ENCODE results near the gene PRRT1. TPM values are rescaled to one million over a fixed set of nuclear protein-coding genes. Genes with fewer than 3 reads are reported as not detected.
A peak's percentile ranks its signal among the peaks of the same experiment; 100 is the strongest.

Gene PRRT1
- total and polyA plus RNA-seq, 3 donors from 2014 or later: 4.2 to 6.2 (median 6.1) TPM

DNA sequence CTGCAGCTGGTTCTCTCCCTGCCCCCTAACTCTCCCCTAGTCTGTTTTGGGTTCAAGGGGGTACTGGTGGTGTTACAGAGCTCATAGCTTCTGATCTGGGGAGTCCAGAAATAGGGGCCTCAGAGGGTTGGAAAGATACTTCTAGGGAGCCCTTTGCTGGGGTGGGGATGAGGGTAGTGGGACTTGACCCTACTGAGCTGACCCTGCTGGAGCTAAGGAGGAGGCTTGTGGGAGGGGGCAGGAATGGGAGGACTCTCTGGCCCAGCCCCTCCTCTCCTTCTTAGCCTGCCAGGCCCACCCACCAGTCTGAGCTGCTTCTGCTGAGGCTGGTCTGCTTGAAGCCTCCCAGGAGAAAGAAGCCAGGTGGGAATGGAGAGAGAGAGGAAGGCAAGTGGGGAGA, 12.6 kb upstream of the PRRT1 start, which contains the start of gene EGFL8:
Gene EGFL8 (plus strand): TSS at position 301 of the 400 bp plus-strand sequence. CDS start 1,571 bp downstream, outside the sequence.
- peak within 1 kb of the TSS in 1 of 2 donors; percentile 36 for H3K27ac ChIP-seq
- H3K36me3 ChIP-seq (ENCODE audit: low read depth, missing control alignments): no peaks in the 10 kb centered on the region
- H3K4me1 ChIP-seq: peaks cover 8% of the 10 kb centered on the region
- intact Hi-C loops (cut with DNase I; ENCODE audit: low total_unique reads): no loop called here
- no peak for TF ChIP-seq CTCF (IDR thresholded peaks at IDR 0.05)
- H3K9me3 ChIP-seq: no peaks in the 10 kb centered on the region
- DNase-seq: no peak
- H3K27me3 ChIP-seq: no peaks in the 10 kb centered on the region
- no peak within 1 kb of the TSS for H3K4me3 ChIP-seq

DNA sequence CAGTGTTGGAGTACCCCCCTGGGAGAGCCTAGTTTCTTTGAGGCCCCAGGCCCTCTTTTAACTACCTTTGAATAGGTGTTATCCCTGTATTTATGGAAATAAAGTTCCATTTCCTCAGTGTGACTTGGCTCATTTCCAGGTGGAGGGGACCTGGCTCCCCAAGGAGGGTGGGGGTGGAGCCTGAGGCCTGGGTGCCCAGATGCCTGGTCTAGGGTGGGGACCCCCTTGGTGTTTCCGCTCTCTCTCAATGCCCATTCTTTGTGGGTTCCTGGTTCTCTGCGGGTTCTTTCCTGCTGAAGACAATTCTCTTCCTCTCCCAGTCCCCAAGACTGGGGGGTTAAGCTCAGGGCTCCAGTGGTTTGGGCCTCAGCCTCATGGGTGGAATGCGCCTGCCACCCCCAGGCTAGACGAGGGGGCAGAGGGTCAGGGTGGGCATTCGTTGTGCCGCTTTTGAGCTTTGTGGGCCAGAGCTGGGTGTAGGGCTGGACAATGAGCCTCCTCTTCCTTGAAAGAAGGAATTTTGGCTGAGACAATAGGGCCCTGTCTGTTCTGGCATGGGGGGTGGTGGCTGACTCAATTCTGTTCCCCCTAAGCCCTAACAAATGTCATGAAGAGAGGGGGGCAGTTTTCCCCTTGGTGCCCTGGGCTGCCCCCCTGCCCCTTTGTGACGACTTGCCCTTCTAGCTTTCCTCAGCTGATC, 12.0 kb upstream of the PRRT1 start:
- no peaks in the 10 kb centered on the region for H3K9me3 ChIP-seq
- 78 to 82% methylated on average over 7 of the region's 7 CpGs for WGBS, 2 donors
- no peak for DNase-seq
- H3K4me1 ChIP-seq: peaks cover 6% of the 10 kb centered on the region
- no peaks in the 10 kb centered on the region for H3K36me3 ChIP-seq (ENCODE audit: low read depth, missing control alignments)
- H3K27ac ChIP-seq: peak overlapping the region in 1 of 2 donors; percentile 36
- H3K27me3 ChIP-seq: no peaks in the 10 kb centered on the region
- no peak overlapping the region for H3K4me3 ChIP-seq
- no peak for TF ChIP-seq POLR2A (IDR thresholded peaks at IDR 0.05)
- TF ChIP-seq CTCF (IDR thresholded peaks at IDR 0.05): no peak
- intact Hi-C loops (cut with DNase I; ENCODE audit: low total_unique reads): no loop called here

DNA sequence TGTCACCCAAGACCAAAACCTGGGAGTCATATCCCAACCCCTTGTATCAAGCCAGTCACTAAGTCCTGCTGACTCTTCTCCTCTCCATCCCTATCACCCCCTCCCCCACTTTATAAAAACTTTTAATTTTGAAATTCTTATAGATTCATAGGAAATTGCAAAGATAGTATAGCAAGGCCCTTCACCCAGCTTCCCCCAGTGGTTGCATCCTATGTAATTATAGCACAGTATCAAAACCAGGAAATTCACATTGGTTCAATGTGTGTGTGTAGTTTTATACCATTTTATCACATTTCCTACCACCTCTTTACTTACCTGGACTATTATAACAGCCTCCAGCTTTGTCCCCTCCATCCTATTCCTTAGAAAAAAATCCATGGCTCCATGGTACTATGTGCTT, 6.3 kb upstream of the PRRT1 start:
- no peak for DNase-seq
- peaks cover 12% of the 10 kb centered on the region for H3K4me1 ChIP-seq
- no peak overlapping the region for H3K4me3 ChIP-seq
- no peak for TF ChIP-seq POLR2A (IDR thresholded peaks at IDR 0.05)
- TF ChIP-seq CTCF (IDR thresholded peaks at IDR 0.05): no peak
- no peaks in the 10 kb centered on the region for H3K36me3 ChIP-seq (ENCODE audit: low read depth, missing control alignments)
- no peaks in the 10 kb centered on the region for H3K27me3 ChIP-seq
- no peaks in the 10 kb centered on the region for H3K9me3 ChIP-seq
- H3K27ac ChIP-seq: no peak overlapping the region
- intact Hi-C loops (cut with DNase I; ENCODE audit: low total_unique reads): no loop called here

GRCh38 chr6:32156891-32157290, 5.2 kb upstream of the PRRT1 start:
- Histone ChIP-seq H3K27me3 (no peaks in the 10 kb centered on the region), H3K4me1 (peaks cover 23% of the 10 kb centered on the region), H3K27ac (no peak overlapping the region), H3K4me3 (no peak overlapping the region), H3K36me3 (ENCODE audit: low read depth, missing control alignments) (no peaks in the 10 kb centered on the region), H3K9me3 (no peaks in the 10 kb centered on the region)
- WGBS, 2 donors: 89 to 90% methylated on average over 9 of the region's 9 CpGs
- DNase-seq: no peak
- intact Hi-C loops (cut with DNase I; ENCODE audit: low total_unique reads): no loop called here
- TF ChIP-seq CTCF (IDR thresholded peaks at IDR 0.05) (no peak), POLR2A (IDR thresholded peaks at IDR 0.05) (no peak)
